Right ventricle myocardium superior (tissue), 1 donor: ENCODE measurements around the gene KPNA3. TPM values are rescaled to one million over a fixed set of nuclear protein-coding genes. Genes with fewer than 3 reads are reported as not detected.

Experiments
- ATAC-seq: fragments of 200-7000 bp; cut with Tn5 transposase; one replicate; pipeline ENCODE4 v1.9.1; 2020; ENCODE audit warnings: mild to moderate bottlenecking; ENCODE audit not compliant: poor library complexity
- DNase-seq: peaks from one replicate; pipeline ENCODE4 v3.0.0-alpha.2; 2020
- intact Hi-C: fragments of 100-400 bp; cut with DNase I; formaldehyde crosslinking; loops from one replicate; pipeline ENCODE4 v1.11.2; 2022
- total RNA-seq: library from RNA; stranded (reverse); fragmentation: NEBNext Ultra II Directional; extraction: Animal tissue kit (Norgen Biotek cat#: 25700); gene quantifications from one replicate; pipeline ENCODE4 v1.2.1, GENCODE V29; 2021
- donor health status: DM: no; HTN: yes; CAD: no; lungs with severe emphysema.

KPNA3 gene
- total RNA-seq, 1 donor from 2014 or later: 58.7 TPM

DNA sequence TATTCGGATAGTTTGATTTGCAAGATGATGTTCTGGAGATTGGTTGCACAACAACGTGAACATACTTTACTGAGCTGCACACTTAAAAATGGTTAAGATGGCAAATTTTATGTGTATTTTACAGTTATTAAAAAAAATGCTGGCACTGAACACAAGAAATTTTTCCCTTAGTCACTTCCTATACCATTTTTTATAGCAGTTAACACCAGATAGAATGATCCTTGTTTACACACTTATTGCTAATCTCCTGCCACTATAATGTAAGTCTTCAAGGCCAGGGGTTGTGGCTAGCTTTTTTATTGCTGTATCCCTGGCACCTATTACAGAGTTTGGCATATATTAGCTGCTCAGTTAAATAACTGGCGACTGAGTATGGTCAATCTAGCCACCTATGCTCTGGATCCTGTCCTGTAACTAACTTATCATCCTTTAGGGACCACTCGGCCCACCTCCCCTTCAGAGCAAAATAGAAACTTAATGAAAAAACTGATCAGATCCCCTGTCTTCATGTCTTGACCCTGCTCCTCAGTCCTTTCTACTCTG, 99.2 kb downstream of the KPNA3 start:
- no peak for DNase-seq
- no peak for ATAC-seq
- intact Hi-C loops: no loop called here

GRCh38 chr13:49690995-49691784, 101.3 kb downstream of the KPNA3 start, which contains the start of gene EBPL:
Gene EBPL, minus strand, starts transcription at chr13:49691486. Its CDS starts 62 bp downstream, at chr13:49691424.
- DNase-seq: peak; percentile 96
- intact Hi-C loops: no loop called here
- ATAC-seq: peak; percentile 99

DNA sequence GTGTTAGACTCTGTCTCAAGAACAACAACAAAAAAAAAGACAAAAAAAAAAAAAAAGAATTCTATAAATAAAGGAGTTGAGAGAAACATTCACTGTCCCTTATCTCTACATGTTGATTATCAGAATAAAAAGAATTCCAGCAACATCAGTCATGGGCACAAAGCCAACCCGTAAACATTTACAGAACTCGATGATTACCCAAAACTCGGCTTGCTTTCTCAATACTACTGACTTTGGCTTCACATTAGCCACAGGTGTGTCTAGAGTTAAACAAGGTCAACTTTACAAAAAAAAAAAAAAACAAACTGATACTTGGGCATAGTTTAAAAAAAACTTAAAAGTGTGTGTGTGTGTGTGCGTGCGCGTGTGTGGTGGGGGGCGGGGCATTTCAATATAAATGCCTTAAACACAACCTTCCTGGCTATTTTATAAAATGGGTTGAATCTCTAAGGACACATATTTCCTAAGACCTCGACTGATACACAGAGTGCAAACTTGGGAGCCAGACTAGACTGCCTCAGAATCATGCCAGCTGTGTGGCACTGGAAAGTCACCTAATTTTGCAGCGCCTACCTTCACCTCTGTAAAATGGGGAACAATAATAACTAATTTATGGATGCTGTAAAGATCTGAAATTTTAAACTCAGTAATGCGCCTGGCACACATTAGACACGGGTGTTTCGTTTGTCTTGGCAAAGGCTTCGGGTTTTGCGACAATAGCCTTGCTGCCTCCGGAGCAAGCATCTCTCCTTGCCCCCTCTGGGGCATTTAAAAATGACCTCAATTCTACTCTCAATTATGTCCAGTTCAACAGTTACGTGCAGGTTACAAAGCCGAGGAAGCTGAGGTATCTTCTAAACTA, 102.1 kb downstream of the KPNA3 start:
- intact Hi-C loops: no loop called here
- peak; percentile 7 for ATAC-seq

GRCh38 chr13:49683489-49683888, 109.0 kb downstream of the KPNA3 start:
- no peak for ATAC-seq
- DNase-seq: no peak
- intact Hi-C loops: no loop called here

More for the DNA sequence above, 102.1 kb downstream of the KPNA3 start:
- DNase-seq: no peak

- ATAC-seq: no peak
- intact Hi-C loops: no loop called here
Measured at GRCh38 chr13:49681842-49682435, 110.5 kb downstream of the KPNA3 start.

DNA sequence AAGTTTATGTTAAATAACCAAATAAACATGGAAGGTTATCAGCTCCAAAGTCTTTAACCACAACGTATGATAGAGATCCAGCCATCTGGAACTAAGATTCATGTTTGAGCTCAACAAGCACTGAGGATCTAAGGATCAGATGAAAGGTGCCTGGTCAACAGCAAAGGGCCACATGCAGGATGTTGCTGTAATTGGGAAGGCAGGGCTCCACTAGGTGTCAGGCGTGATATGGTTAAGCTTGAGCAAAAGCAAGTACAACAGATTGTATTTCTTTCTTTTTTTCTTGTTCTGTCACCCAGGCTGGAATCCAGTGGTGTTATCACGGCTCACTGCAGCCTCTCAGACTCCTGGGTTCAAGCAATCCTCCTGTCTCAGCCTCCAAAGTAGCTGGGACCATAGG, 113.2 kb downstream of the KPNA3 start:
- intact Hi-C loops: no loop called here
- no peak for DNase-seq
- no peak for ATAC-seq

More at GRCh38 chr13:49681842-49682435, 110.5 kb downstream of the KPNA3 start:
- no peak for DNase-seq

- DNase-seq (no peak), ATAC-seq (no peak)
- intact Hi-C loops: no loop called here
Measured at GRCh38 chr13:49678191-49678914, 114.1 kb downstream of the KPNA3 start.

GRCh38 chr13:49676581-49677298, 115.7 kb downstream of the KPNA3 start:
- DNase-seq: no peak
- no peak for ATAC-seq
- intact Hi-C loops: no loop called here

DNA sequence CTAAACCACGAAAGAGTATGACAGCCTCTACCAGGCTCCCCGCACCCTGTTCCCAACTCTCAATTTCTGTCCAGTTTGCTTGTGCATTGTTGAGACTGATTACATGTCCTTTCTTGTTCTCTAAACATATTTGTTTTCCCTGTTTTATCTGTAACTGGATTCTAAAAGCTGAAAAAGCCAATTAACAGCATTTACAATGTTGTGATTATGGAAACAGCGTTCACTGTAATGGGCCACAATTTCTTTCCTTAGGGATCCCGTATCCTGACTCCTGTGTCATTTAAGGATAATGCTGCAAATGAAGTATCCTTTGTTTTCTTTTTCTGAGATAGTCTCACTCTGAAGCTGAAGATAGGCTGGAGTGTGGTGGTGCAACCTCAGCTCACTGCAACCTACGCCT, 121.7 kb downstream of the KPNA3 start:
- no peak for ATAC-seq
- intact Hi-C loops: no loop called here
- DNase-seq: no peak

DNA sequence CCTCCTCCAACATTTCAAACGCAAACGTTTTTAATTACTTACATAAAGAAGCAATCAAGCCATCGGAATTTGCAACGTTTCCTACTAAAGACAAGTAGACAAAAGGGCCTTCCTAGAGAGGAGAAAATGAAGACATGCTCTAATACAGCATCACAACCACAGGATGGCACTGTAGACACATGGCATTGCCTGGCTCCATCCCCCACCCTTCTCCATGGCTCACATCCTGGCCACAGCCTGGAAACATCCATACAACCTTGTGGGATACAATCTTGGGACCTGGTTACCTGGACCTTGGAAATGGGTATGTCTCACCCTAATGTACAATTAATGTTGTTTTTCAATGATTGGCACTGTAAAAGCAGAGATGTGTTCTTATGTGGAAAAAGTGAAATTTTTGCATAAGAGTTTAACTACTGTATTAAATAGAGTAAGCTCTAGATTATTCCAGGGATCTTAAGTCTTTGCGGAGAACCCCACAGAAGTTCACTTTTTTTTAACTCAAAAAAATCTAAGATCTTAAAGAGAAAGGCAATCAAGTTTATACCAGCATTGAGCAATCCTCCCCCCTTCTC, 122.7 kb downstream of the KPNA3 start:
- ATAC-seq (peak; percentile 85), DNase-seq (no peak)
- intact Hi-C loops: loop anchor here (5.0 kb wide), 1 partner anchor 177 kb away; no protein-coding TSS in a partner anchor

- DNase-seq (no peak), ATAC-seq (no peak)
- intact Hi-C loops: loop anchor here (5.0 kb wide), 1 partner anchor 180 kb away; no protein-coding TSS in a partner anchor
Measured at GRCh38 chr13:49667773-49668172, 124.7 kb downstream of the KPNA3 start.

GRCh38 chr13:49664606-49665005, 127.9 kb downstream of the KPNA3 start:
- ATAC-seq (no peak), DNase-seq (no peak)
- intact Hi-C loops: loop anchor here (5.0 kb wide), 1 partner anchor 183 kb away; no protein-coding TSS in a partner anchor

- intact Hi-C loops: no loop called here
- ATAC-seq (no peak), DNase-seq (no peak)
Measured at GRCh38 chr13:49657241-49657641, 135.2 kb downstream of the KPNA3 start.

GRCh38 chr13:49655906-49656305, 136.6 kb downstream of the KPNA3 start:
- ATAC-seq: no peak
- intact Hi-C loops: no loop called here

GRCh38 chr13:49654011-49654410, 138.5 kb downstream of the KPNA3 start:
- ATAC-seq: no peak
- DNase-seq: no peak
- intact Hi-C loops: loop anchor here (5.0 kb wide), 1 partner anchor 193 kb away; no protein-coding TSS in a partner anchor

More at GRCh38 chr13:49655906-49656305, 136.6 kb downstream of the KPNA3 start:
- DNase-seq: no peak

- intact Hi-C loops: loop anchor here (5.0 kb wide), 1 partner anchor 194 kb away; no protein-coding TSS in a partner anchor
- ATAC-seq (no peak), DNase-seq (no peak)
Measured at GRCh38 chr13:49653478-49653877, 139.0 kb downstream of the KPNA3 start.
